Thyroid gland (tissue), 4 donors: ENCODE measurements around the gene CYP26B1.

ENCODE experiments used
- POLR2A ChIP-seq, 2 donors: fragments of 450-650 bp; IDR thresholded peaks; one replicate each; pipeline ENCODE4 v1.6.1; 2017; ENCODE audit warnings: antibody characterized with exemption in 2 of 2, mild to moderate bottlenecking in 2 of 2, moderate library complexity in 1 of 2
- TF ChIP-seq, protein P1 (sequence below), 6 experiments: fragments of 200-600 bp in 3 of 6; fragments of 450-650 bp in 3 of 6; sonication (generic) in 3 of 6; IDR thresholded peaks; one replicate each; pipeline ENCODE4 v1.5.1; 2016 to 2019; ENCODE audit warnings: antibody characterized with exemption in 6 of 6, mild to moderate bottlenecking in 2 of 6, inconsistent platforms in 1 of 6, moderate library complexity in 1 of 6

DNA sequence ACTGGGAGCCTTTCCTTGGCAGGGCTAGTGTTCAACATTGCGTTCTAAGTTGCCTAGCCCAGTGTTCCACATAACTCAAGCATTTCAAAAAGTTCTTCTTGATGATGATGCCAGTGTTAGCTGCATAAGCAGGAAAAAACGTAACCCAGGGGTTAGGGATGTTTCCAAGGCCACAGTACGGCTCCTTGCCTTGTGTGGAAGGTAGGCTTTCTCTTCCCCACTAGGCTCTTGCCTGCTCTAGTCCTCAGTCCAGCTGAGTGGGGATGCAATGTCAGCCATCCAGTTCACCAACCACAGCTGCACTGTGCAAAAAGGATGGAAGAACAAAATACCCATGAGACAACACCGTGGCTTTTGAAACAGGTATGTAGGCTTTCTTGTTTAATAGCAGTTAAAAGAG is 28.0 kb upstream of the CYP26B1 start:
- TF ChIP-seq, protein P1, sequence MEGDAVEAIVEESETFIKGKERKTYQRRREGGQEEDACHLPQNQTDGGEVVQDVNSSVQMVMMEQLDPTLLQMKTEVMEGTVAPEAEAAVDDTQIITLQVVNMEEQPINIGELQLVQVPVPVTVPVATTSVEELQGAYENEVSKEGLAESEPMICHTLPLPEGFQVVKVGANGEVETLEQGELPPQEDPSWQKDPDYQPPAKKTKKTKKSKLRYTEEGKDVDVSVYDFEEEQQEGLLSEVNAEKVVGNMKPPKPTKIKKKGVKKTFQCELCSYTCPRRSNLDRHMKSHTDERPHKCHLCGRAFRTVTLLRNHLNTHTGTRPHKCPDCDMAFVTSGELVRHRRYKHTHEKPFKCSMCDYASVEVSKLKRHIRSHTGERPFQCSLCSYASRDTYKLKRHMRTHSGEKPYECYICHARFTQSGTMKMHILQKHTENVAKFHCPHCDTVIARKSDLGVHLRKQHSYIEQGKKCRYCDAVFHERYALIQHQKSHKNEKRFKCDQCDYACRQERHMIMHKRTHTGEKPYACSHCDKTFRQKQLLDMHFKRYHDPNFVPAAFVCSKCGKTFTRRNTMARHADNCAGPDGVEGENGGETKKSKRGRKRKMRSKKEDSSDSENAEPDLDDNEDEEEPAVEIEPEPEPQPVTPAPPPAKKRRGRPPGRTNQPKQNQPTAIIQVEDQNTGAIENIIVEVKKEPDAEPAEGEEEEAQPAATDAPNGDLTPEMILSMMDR (IDR thresholded peaks at IDR 0.05), result no peak
- TF ChIP-seq POLR2A (IDR thresholded peaks at IDR 0.05), result no peak
